MM.1S (cell line): ENCODE results near the gene TRIM14.

ENCODE experiments used
- CTCF ChIP-seq: fragments of 300-600 bp; sonication (generic); IDR thresholded peaks from 2 replicates; pipeline ENCODE4 v1.5.1; 2016; ENCODE audit warnings: antibody characterized with exemption, low read length, mixed read lengths
- EZH2 ChIP-seq: fragments of 300-600 bp; sonication (generic); optimal IDR thresholded peaks from 2 replicates; pipeline ENCODE3; 2017; ENCODE audit warnings: low read depth, mild to moderate bottlenecking, antibody characterized with exemption, low read length, mixed read lengths

GRCh38 chr9:98084396-98084795 lies 34.6 kb downstream of the TRIM14 start:
- TF ChIP-seq CTCF (no peak), EZH2 (no peak)
